ENCODE results near the gene OR10G6. TPM values are rescaled to one million over a fixed set of nuclear protein-coding genes. Genes with fewer than 3 reads are reported as not detected.
"Not testable (repeated sequence)": the region's sequence is repeated elsewhere in the genome, so short reads cannot be mapped to it uniquely, and the experiment has no call there.

Gene OR10G6
- not detected in 2 replicates for total RNA-seq

GRCh38 chr11:123995119-123995518, at the start of gene OR10G6:
Gene OR10G6 (minus strand): TSS chr11:123995161. CDS start chr11:123995161, 0 bp downstream.
- DNase-seq (ENCODE audit: low read depth, low spot score), result no peak

- DNase-seq (ENCODE audit: low read depth, low spot score), result no peak
Observed at GRCh38 chr11:124043420-124043819, 48.5 kb upstream of the OR10G6 start.

- no peak for DNase-seq (ENCODE audit: low read depth, low spot score)
Observed at GRCh38 chr11:124041254-124041653, 46.3 kb upstream of the OR10G6 start, which contains the start of gene OR10G7. Gene OR10G7 (minus strand): TSS chr11:124041325. CDS start chr11:124039001, 2,324 bp downstream.

GRCh38 chr11:124039557-124039956, 44.6 kb upstream of the OR10G6 start:
- no peak for DNase-seq (ENCODE audit: low read depth, low spot score)

- DNase-seq (ENCODE audit: low read depth, low spot score), result no peak
Observed at GRCh38 chr11:124036666-124037065, 41.7 kb upstream of the OR10G6 start.

- DNase-seq (ENCODE audit: low read depth, low spot score), result no peak
Observed at GRCh38 chr11:124026498-124026897, 31.5 kb upstream of the OR10G6 start, which contains the start of gene OR10G8. Gene OR10G8 (plus strand): TSS chr11:124026798. CDS start chr11:124029623, 2,825 bp downstream.

- DNase-seq (ENCODE audit: low read depth, low spot score), result not testable (repeated sequence)
Observed at GRCh38 chr11:124015837-124016236, 20.9 kb upstream of the OR10G6 start.

GRCh38 chr11:124012697-124013096, 17.7 kb upstream of the OR10G6 start, which contains the start of gene OR10G4:
Gene OR10G4 (plus strand): TSS chr11:124012997. CDS start chr11:124015575, 2,578 bp downstream.
- DNase-seq (ENCODE audit: low read depth, low spot score), result no peak

GRCh38 chr11:123979311-123979710, 15.7 kb downstream of the OR10G6 start:
- no peak for DNase-seq (ENCODE audit: low read depth, low spot score)

- no peak for DNase-seq (ENCODE audit: low read depth, low spot score)
Observed at GRCh38 chr11:123977731-123978347, 17.1 kb downstream of the OR10G6 start, which contains the start of gene OR10S1. Gene OR10S1 (minus strand): TSS chr11:123977781. CDS start chr11:123977664, 117 bp downstream.

- DNase-seq (ENCODE audit: low read depth, low spot score), result no peak
Observed at GRCh38 chr11:123976770-123977560, 18.0 kb downstream of the OR10G6 start.

- DNase-seq (ENCODE audit: low read depth, low spot score), result peak; percentile 95
Observed at GRCh38 chr11:123973816-123974215, 21.1 kb downstream of the OR10G6 start.

- DNase-seq (ENCODE audit: low read depth, low spot score), result no peak
Observed at GRCh38 chr11:123956752-123957151, 38.2 kb downstream of the OR10G6 start.

- DNase-seq (ENCODE audit: low read depth, low spot score), result no peak
Observed at GRCh38 chr11:123945132-123945531, 49.8 kb downstream of the OR10G6 start.

Other genes starting within 250 kb of the OR10G6 start
- gene OR6X1, start 240.6 kb downstream of the OR10G6 start, total RNA-seq, result not detected in 2 replicates
- not detected in 2 replicates for gene OR6M1, start 188.8 kb downstream of the OR10G6 start, total RNA-seq
- gene TMEM225, start 109.5 kb downstream of the OR10G6 start, total RNA-seq, result not detected in 2 replicates
- gene OR8D4, start 93.0 kb downstream of the OR10G6 start, total RNA-seq, result 0.04 TPM in 1 of 2 replicates, not detected in the other
- not detected in 2 replicates for gene OR4D5, start 55.5 kb downstream of the OR10G6 start, total RNA-seq
- gene OR6T1, start 51.3 kb downstream of the OR10G6 start, total RNA-seq, result not detected in 2 replicates
- gene OR10S1, start 17.4 kb downstream of the OR10G6 start, total RNA-seq, result not detected in 2 replicates
- gene OR10G4, start 17.8 kb upstream of the OR10G6 start, total RNA-seq, result 0.11 TPM in 1 of 2 replicates, not detected in the other
- gene OR10G9, start 27.9 kb upstream of the OR10G6 start, total RNA-seq, result not detected in 2 replicates
- not detected in 2 replicates for gene OR10G8, start 31.6 kb upstream of the OR10G6 start, total RNA-seq
- gene OR10G7, start 46.2 kb upstream of the OR10G6 start, total RNA-seq, result not detected in 2 replicates
- 11.5 and 14.7 TPM in 2 replicates for gene VWA5A, start 120.3 kb upstream of the OR10G6 start, total RNA-seq
- gene OR10D3, start 188.2 kb upstream of the OR10G6 start, total RNA-seq, result not detected in 2 replicates
- not detected in 2 replicates for gene OR8G1, start 245.9 kb upstream of the OR10G6 start, total RNA-seq